ENCODE measurements around the gene CFAP97D2. TPM values are rescaled to one million over a fixed set of nuclear protein-coding genes. Genes with fewer than 3 reads are reported as not detected.
"Not testable (repeated sequence)": the region's sequence is repeated elsewhere in the genome, so short reads cannot be mapped to it uniquely, and the experiment has no call there.

The CFAP97D2 gene
- total and polyA plus RNA-seq, 2 of the 13 experiments (the other 11 are each of a cell fraction or from before 2014, with no cell fraction given), result not detected

GRCh38 chr13:114148521-114148855 is 30.6 kb upstream of the CFAP97D2 start:
- FAIRE-seq, result no peak
- H3K27ac ChIP-seq (ENCODE audit: extremely low read length, insufficient read depth, low read length), result no peak overlapping the region
- no peaks in the 10 kb centered on the region for H3K9me3 ChIP-seq (ENCODE audit: low read length)
- POLR2A ChIA-PET, result no interaction called here
- no TSS peak for BruUV-seq (replicated peaks)
- intact Hi-C loops (cut with micrococcal nuclease; ENCODE audit: unreplicated experiment) (no loop called here), in situ Hi-C loops (cut with HindIII; ENCODE audit: extremely low pct_ligation_motif_present, low pct_unique_long_range_greater_than_20kb) (no loop called here)
- no peak for TF ChIP-seq HNF1B (CRISPR knock-in tag; IDR thresholded peaks at IDR 0.05)
- TF ChIP-seq ZSCAN22 (CRISPR knock-in tag; IDR thresholded peaks at IDR 0.05), result no peak
- no peak for TF ChIP-seq ZSCAN9 (CRISPR knock-in tag; IDR thresholded peaks at IDR 0.05; ENCODE audit: borderline replicate concordance)
- TF ChIP-seq ATF7-NPFF (CRISPR knock-in tag; IDR thresholded peaks at IDR 0.05; ENCODE audit: low read depth), result no peak
- no peak for TF ChIP-seq ZNF143 (CRISPR knock-in tag; IDR thresholded peaks at IDR 0.05)
- TF ChIP-seq HCFC1 (IDR thresholded peaks at IDR 0.05; ENCODE audit: low read depth, low read length), result no peak
- no peak for TF ChIP-seq CBX2 (IDR thresholded peaks at IDR 0.05; ENCODE audit: low read depth, low read length)
- TF ChIP-seq CBX2 (CRISPR knock-in tag; IDR thresholded peaks at IDR 0.05; ENCODE audit: low read depth), result no peak
- no peak for TF ChIP-seq ZNF614 (CRISPR knock-in tag; IDR thresholded peaks at IDR 0.05; ENCODE audit: borderline replicate concordance)
- WGBS (ENCODE audit: low lambda C conversion rate), result 39% methylated on average over 8 of the region's 8 CpGs
- H4K20me1 ChIP-seq (ENCODE audit: insufficient read depth, low read length), result no peaks in the 10 kb centered on the region
- no peaks in the 10 kb centered on the region for H3K36me3 ChIP-seq (replicated peaks in 1 of 2; ENCODE audit: control insufficient read depth in 1 of 2, insufficient read depth in 2 of 2, low read length in 2 of 2)
- H3K79me2 ChIP-seq (ENCODE audit: insufficient read depth, low read length), result no peaks in the 10 kb centered on the region
- H2AFZ ChIP-seq (ENCODE audit: low read length), result no peak overlapping the region
- H3K4me3 ChIP-seq (replicated peaks in 1 of 3; ENCODE audit: insufficient read depth in 1 of 3, low read depth in 2 of 3, low read length in 3 of 3), result no peak overlapping the region
- H3K27me3 ChIP-seq (ENCODE audit: control insufficient read depth in 1 of 2, insufficient read depth in 2 of 2, low read length in 2 of 2), result peaks cover 10 to 57% of the 10 kb centered on the region in 2 experiments; a peak in 4 of 5 replicates
- H3K9ac ChIP-seq (ENCODE audit: insufficient read depth, low read depth, low read length), result no peak overlapping the region
- no peaks in the 10 kb centered on the region for H3K4me1 ChIP-seq (ENCODE audit: insufficient read depth, low read length)
- no peak for ATAC-seq
- no peak for DNase-seq (ENCODE audit: low spot score)
- CTCF ChIA-PET (ENCODE audit: low intra/inter-chr PET ratio, low total read pairs), result no interaction called here
- H3K4me2 ChIP-seq (ENCODE audit: low read depth, low read length), result no peak overlapping the region

- H3K9me3 ChIP-seq (ENCODE audit: low read length); FAIRE-seq; DNase-seq (ENCODE audit: low spot score); POLR2A ChIA-PET; CTCF ChIA-PET (ENCODE audit: low intra/inter-chr PET ratio, low total read pairs); H4K20me1 ChIP-seq (ENCODE audit: insufficient read depth, low read length); H2AFZ ChIP-seq (ENCODE audit: low read length); H3K27ac ChIP-seq (ENCODE audit: extremely low read length, insufficient read depth, low read length); H3K4me3 ChIP-seq (replicated peaks in 1 of 3; ENCODE audit: insufficient read depth in 1 of 3, low read depth in 2 of 3, low read length in 3 of 3); intact Hi-C loops (cut with micrococcal nuclease; ENCODE audit: unreplicated experiment); H3K36me3 ChIP-seq (replicated peaks in 1 of 2; ENCODE audit: control insufficient read depth in 1 of 2, insufficient read depth in 2 of 2, low read length in 2 of 2); H3K79me2 ChIP-seq (ENCODE audit: insufficient read depth, low read length); BruUV-seq (replicated peaks); H3K4me1 ChIP-seq (ENCODE audit: insufficient read depth, low read length); H3K4me2 ChIP-seq (ENCODE audit: low read depth, low read length); ATAC-seq; H3K9ac ChIP-seq (ENCODE audit: insufficient read depth, low read depth, low read length); in situ Hi-C loops (cut with HindIII; ENCODE audit: extremely low pct_ligation_motif_present, low pct_unique_long_range_greater_than_20kb): not testable (repeated sequence)
- 18% methylated on average over 10 of the region's 19 CpGs for WGBS (ENCODE audit: low lambda C conversion rate)
- H3K27me3 ChIP-seq (ENCODE audit: control insufficient read depth in 1 of 2, insufficient read depth in 2 of 2, low read length in 2 of 2), result peaks cover 10 to 56% of the 10 kb centered on the region in 2 experiments; a peak in 4 of 5 replicates
Observed at GRCh38 chr13:114148886-114149285, 30.2 kb upstream of the CFAP97D2 start.

All from HepG2 (cell line).